NB4 (cell line): ENCODE measurements around the gene EP300.

ENCODE experiments used
- MAX ChIP-seq: IDR thresholded peaks from 2 replicates; pipeline ENCODE4 v1.6.1; 2011; ENCODE audit warnings: low read depth, low read length
- MYC ChIP-seq: IDR thresholded peaks from 2 replicates; pipeline ENCODE4 v1.6.1; 2011; ENCODE audit warnings: low read depth, low read length
- POLR2A ChIP-seq: IDR thresholded peaks from 2 replicates; pipeline ENCODE4 v1.6.1; 2011; ENCODE audit warnings: mild to moderate bottlenecking; ENCODE audit not compliant: insufficient read length; ENCODE audit errors: extremely low read depth
- TF ChIP-seq, protein P1 (sequence below): IDR thresholded peaks from one replicate; pipeline ENCODE4 v1.5.1; 2012; ENCODE audit warnings: low read depth, low read length

GRCh38 chr22:41171996-41172395 lies 79.6 kb downstream of the EP300 start:
- TF ChIP-seq, protein P1, sequence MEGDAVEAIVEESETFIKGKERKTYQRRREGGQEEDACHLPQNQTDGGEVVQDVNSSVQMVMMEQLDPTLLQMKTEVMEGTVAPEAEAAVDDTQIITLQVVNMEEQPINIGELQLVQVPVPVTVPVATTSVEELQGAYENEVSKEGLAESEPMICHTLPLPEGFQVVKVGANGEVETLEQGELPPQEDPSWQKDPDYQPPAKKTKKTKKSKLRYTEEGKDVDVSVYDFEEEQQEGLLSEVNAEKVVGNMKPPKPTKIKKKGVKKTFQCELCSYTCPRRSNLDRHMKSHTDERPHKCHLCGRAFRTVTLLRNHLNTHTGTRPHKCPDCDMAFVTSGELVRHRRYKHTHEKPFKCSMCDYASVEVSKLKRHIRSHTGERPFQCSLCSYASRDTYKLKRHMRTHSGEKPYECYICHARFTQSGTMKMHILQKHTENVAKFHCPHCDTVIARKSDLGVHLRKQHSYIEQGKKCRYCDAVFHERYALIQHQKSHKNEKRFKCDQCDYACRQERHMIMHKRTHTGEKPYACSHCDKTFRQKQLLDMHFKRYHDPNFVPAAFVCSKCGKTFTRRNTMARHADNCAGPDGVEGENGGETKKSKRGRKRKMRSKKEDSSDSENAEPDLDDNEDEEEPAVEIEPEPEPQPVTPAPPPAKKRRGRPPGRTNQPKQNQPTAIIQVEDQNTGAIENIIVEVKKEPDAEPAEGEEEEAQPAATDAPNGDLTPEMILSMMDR = no peak
- TF ChIP-seq POLR2A = no peak
- no peak for TF ChIP-seq MAX
- TF ChIP-seq MYC = no peak
